CD4-positive, alpha-beta T cell (primary cell): ENCODE results near the gene CAV2. TPM values are rescaled to one million over a fixed set of nuclear protein-coding genes. Genes with fewer than 3 reads are reported as not detected.

ENCODE experiments used
- ATAC-seq: fragments of 200-7000 bp; cut with Tn5 transposase; one replicate; pipeline ENCODE4 v1.10.0; 2022; ENCODE audit warnings: mild to moderate bottlenecking; ENCODE audit not compliant: poor library complexity
- CTCF ChIA-PET: fragments of 350-600 bp; sonication (Branson Sonifier 250); formaldehyde crosslinking; loops from one replicate; lab custom pipeline; 2021; ENCODE audit warnings: antibody characterized with exemption, inconsistent platforms; lab: Charles Lee
- POLR2A ChIA-PET: fragments of 350-600 bp; sonication (Branson Sonifier 250); formaldehyde crosslinking; loops from one replicate; lab custom pipeline; 2021; ENCODE audit warnings: antibody characterized with exemption, inconsistent platforms; lab: Charles Lee
- DNase-seq, 14 experiments: peaks; one replicate each; pipeline ENCODE4 v3.0.0-alpha.2; 2013 to 2020; ENCODE audit warnings: mixed read lengths in 2 of 14
- H3K27ac ChIP-seq, 2 donors: one replicate each; pipeline versions ENCODE4 v1.5.1 to v1.7.0; 2013; ENCODE audit warnings: low read length in 2 of 2, low read depth in 1 of 2, mild to moderate bottlenecking in 1 of 2
- H3K27me3 ChIP-seq, 2 experiments: 1 replicate in 1 of 2; 2 replicates in 1 of 2; pipeline versions ENCODE4 v1.6.1 to v1.7.0; 2013; ENCODE audit warnings: low read length in 2 of 2, control low read depth in 1 of 2, mild to moderate bottlenecking in 1 of 2, moderate library complexity in 1 of 2; ENCODE audit not compliant: insufficient read depth in 2 of 2, control insufficient read depth in 1 of 2
- H3K36me3 ChIP-seq: one replicate; pipeline ENCODE4 v1.6.1; 2013; ENCODE audit warnings: low read length, control low read depth; ENCODE audit not compliant: insufficient read depth
- H3K4me1 ChIP-seq: one replicate; pipeline ENCODE4 v1.6.1; 2013; ENCODE audit warnings: low read length, control low read depth; ENCODE audit not compliant: insufficient read depth
- H3K4me3 ChIP-seq: one replicate; pipeline ENCODE4 v1.5.1; 2013; ENCODE audit warnings: mild to moderate bottlenecking, low read length, moderate library complexity
- H3K9me3 ChIP-seq, 2 experiments: 1 replicate in 1 of 2; 2 replicates in 1 of 2; pipeline versions ENCODE4 v1.6.1 to v1.7.0; 2013; ENCODE audit warnings: low read length in 2 of 2, mild to moderate bottlenecking in 2 of 2, control low read depth in 1 of 2, moderate library complexity in 1 of 2; ENCODE audit not compliant: control insufficient read depth in 1 of 2, insufficient read depth in 1 of 2
- H3K27ac Mint-ChIP-seq: one replicate; pipeline ENCODE4 v1.8.0; 2020; ENCODE audit warnings: mixed read lengths
- H3K27me3 Mint-ChIP-seq: one replicate; pipeline ENCODE4 v1.8.0; 2021; ENCODE audit warnings: mixed read lengths
- H3K36me3 Mint-ChIP-seq: one replicate; pipeline ENCODE4 v1.8.0; 2021; ENCODE audit warnings: low read depth, mixed read lengths
- H3K4me1 Mint-ChIP-seq: one replicate; pipeline ENCODE4 v1.8.0; 2021; ENCODE audit warnings: low read depth, mixed read lengths
- H3K4me3 Mint-ChIP-seq: one replicate; pipeline ENCODE4 v1.8.0; 2020; ENCODE audit warnings: mild to moderate bottlenecking, mixed read lengths
- H3K9me3 Mint-ChIP-seq: one replicate; pipeline ENCODE4 v1.8.0; 2020; ENCODE audit warnings: mixed read lengths
- intact Hi-C, 2 experiments: fragments of 100-400 bp; cut with DNase I in 1 of 2; cut with micrococcal nuclease in 1 of 2; formaldehyde crosslinking; loops; one replicate each; pipeline versions ENCODE4 v1.15.1 to v1.9.0; 2023 to 2025; cut with DNase I, micrococcal nuclease
- total RNA-seq, 174 experiments: library from RNA in 2 of 174; stranded (reverse) in 2 of 174; gene quantifications; one replicate each; pipeline ENCODE4 v1.2.3 and lab custom pipeline; 2021 to 2026
- TF ChIP-seq, protein P1 (sequence below): fragments of 200-600 bp; IDR thresholded peaks from one replicate; pipeline ENCODE4 v1.8.0; 2022; ENCODE audit warnings: antibody characterized with exemption, mild to moderate bottlenecking

CAV2 gene
- total RNA-seq, 2 experiments from 2014 or later = not detected

DNA sequence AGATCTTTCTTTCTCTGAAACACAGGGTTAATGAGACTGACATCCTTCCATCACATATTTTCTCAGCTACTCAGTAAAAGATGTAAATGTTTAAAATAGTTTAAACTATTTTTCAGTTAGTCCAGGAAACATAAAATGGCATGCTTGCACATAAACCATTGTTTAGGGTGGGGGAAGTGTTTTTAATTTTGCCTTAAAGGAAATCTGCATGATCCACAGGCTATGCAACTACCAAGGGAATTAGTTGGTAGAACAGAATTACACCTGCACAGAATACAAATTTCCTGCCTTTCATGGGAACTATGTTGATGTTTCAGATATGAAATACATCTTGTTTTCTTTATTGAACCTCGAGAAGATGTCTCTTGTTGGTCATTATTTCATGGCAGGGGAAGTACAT, 35.9 kb downstream of the CAV2 start:
- Histone ChIP-seq H3K4me3 (no peak overlapping the region), H3K9me3 (peaks cover 0 to 3% of the 10 kb centered on the region in 2 experiments), H3K27ac (no peak overlapping the region), H3K36me3 (no peaks in the 10 kb centered on the region), H3K4me1 (no peaks in the 10 kb centered on the region), H3K27me3 (peaks cover 0 to 16% of the 10 kb centered on the region in 2 experiments)
- TF ChIP-seq, protein P1, sequence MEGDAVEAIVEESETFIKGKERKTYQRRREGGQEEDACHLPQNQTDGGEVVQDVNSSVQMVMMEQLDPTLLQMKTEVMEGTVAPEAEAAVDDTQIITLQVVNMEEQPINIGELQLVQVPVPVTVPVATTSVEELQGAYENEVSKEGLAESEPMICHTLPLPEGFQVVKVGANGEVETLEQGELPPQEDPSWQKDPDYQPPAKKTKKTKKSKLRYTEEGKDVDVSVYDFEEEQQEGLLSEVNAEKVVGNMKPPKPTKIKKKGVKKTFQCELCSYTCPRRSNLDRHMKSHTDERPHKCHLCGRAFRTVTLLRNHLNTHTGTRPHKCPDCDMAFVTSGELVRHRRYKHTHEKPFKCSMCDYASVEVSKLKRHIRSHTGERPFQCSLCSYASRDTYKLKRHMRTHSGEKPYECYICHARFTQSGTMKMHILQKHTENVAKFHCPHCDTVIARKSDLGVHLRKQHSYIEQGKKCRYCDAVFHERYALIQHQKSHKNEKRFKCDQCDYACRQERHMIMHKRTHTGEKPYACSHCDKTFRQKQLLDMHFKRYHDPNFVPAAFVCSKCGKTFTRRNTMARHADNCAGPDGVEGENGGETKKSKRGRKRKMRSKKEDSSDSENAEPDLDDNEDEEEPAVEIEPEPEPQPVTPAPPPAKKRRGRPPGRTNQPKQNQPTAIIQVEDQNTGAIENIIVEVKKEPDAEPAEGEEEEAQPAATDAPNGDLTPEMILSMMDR = no peak
- Mint-ChIP-seq H3K9me3 (peaks cover 2% of the 10 kb centered on the region), H3K36me3 (no peaks in the 10 kb centered on the region), H3K27ac (no peak overlapping the region), H3K4me3 (no peak overlapping the region), H3K4me1 (no peaks in the 10 kb centered on the region), H3K27me3 (peaks cover 49% of the 10 kb centered on the region)
- POLR2A ChIA-PET = no interaction called here
- CTCF ChIA-PET = no interaction called here
- no peak for DNase-seq
- intact Hi-C loops = no loop called here
- ATAC-seq = no peak

DNA sequence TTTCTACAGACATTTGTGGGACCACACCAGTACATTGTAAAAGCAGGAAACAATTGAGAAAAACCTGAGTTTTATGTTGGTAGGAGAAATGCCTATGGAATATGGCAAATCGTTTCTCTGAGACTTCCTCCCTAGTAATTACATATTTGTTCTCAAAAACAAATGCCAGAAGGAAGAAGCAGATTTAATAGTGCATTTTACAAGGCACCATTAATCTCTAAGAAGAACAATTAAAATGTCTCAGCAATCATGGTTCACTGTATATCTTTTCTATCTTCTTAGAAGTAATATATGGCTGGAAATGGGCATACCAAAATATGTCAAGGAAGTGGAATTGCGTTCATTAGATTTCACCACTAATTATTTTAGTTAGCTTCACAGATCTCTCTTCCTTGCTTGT, 38.6 kb downstream of the CAV2 start:
- no peak overlapping the region for H3K27ac ChIP-seq
- H3K27me3 ChIP-seq = peaks cover 0 to 10% of the 10 kb centered on the region in 2 experiments
- H3K4me3 Mint-ChIP-seq = no peak overlapping the region
- H3K36me3 Mint-ChIP-seq = no peaks in the 10 kb centered on the region
- intact Hi-C loops = no loop called here
- peaks cover 2% of the 10 kb centered on the region for H3K9me3 Mint-ChIP-seq
- H3K36me3 ChIP-seq = no peaks in the 10 kb centered on the region
- H3K27ac Mint-ChIP-seq = no peak overlapping the region
- no peaks in the 10 kb centered on the region for H3K4me1 Mint-ChIP-seq
- no peaks in the 10 kb centered on the region for H3K4me1 ChIP-seq
- POLR2A ChIA-PET = no interaction called here
- H3K4me3 ChIP-seq = no peak overlapping the region
- ATAC-seq = no peak
- CTCF ChIA-PET = no interaction called here
- TF ChIP-seq, protein P1 = no peak
- DNase-seq = no peak
- H3K9me3 ChIP-seq = peaks cover 0 to 3% of the 10 kb centered on the region in 2 experiments
- H3K27me3 Mint-ChIP-seq = peaks cover 54% of the 10 kb centered on the region

DNA sequence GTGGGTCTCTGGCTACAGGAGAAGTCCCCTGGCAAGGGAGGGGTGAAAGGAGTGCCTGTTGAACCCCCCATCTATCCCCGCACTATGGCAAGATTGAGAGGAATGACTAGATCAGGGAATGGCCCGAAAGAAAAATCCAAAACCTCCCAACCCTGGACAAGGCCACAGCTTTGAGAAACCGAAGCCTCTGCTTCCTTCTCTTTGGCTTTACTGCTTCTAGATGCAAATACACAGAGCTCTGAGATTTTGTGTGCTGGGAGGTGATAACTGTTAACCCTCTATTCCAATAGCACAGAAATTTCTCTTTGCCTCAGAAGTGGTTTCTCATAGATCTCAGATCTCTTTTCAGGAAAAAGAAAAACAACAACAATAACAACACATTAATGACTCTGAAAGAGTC, 40.3 kb downstream of the CAV2 start:
- Histone ChIP-seq H3K27me3 (peaks cover 0 to 8% of the 10 kb centered on the region in 2 experiments), H3K4me3 (no peak overlapping the region), H3K36me3 (no peaks in the 10 kb centered on the region), H3K27ac (no peak overlapping the region), H3K9me3 (peaks cover 0 to 3% of the 10 kb centered on the region in 2 experiments), H3K4me1 (no peaks in the 10 kb centered on the region)
- no peak overlapping the region for H3K4me3 Mint-ChIP-seq
- DNase-seq (no peak), ATAC-seq (no peak)
- peaks cover 54% of the 10 kb centered on the region for H3K27me3 Mint-ChIP-seq
- H3K4me1 Mint-ChIP-seq = no peaks in the 10 kb centered on the region
- H3K9me3 Mint-ChIP-seq = peaks cover 2% of the 10 kb centered on the region
- CTCF ChIA-PET = no interaction called here
- intact Hi-C loops = no loop called here
- no peaks in the 10 kb centered on the region for H3K36me3 Mint-ChIP-seq
- POLR2A ChIA-PET = no interaction called here
- H3K27ac Mint-ChIP-seq = no peak overlapping the region
- TF ChIP-seq, protein P1 = no peak
